SH-SY5Y (cell line): ENCODE measurements around the gene CD34.

ENCODE experiments used
- GATA2 ChIP-seq: IDR thresholded peaks from 2 replicates; pipeline ENCODE4 v1.6.1; 2011; ENCODE audit warnings: mild to moderate bottlenecking, low read depth, low read length
- GATA3 ChIP-seq: IDR thresholded peaks from 2 replicates; pipeline ENCODE4 v1.6.1; 2011; ENCODE audit warnings: low read depth, mild to moderate bottlenecking, low read length, moderate library complexity

GRCh38 chr1:207959910-207960309, 49.0 kb upstream of the CD34 start:
- TF ChIP-seq GATA3 (no peak), GATA2 (no peak)
